Neural cell (in vitro differentiated cells): ENCODE data around the gene POLR2L. TPM values are rescaled to one million over a fixed set of nuclear protein-coding genes. Genes with fewer than 3 reads are reported as not detected.

Experiments
- H2AFZ ChIP-seq: fragments of 200-600, 300-800 bp; sonication (generic), shearing (Covaris generic); 2 replicates; pipeline ENCODE4 v1.6.0; 2014; ENCODE audit warnings: low read depth, mild to moderate bottlenecking, antibody characterized with exemption, low read length, moderate library complexity
- H3F3A ChIP-seq: fragments of 200-600 bp; shearing (Covaris generic); 2 replicates; pipeline ENCODE4 v1.6.1; 2016; ENCODE audit warnings: mild to moderate bottlenecking, moderate library complexity, mixed read lengths, antibody characterized with exemption, low read length; ENCODE audit not compliant: insufficient read depth, poor library complexity, severe bottlenecking
- H3K27ac ChIP-seq: fragments of 200-600, 300-800 bp; sonication (generic), shearing (Covaris generic); 2 replicates; pipeline ENCODE4 v1.5.1; 2014; ENCODE audit warnings: mild to moderate bottlenecking, low read length, moderate library complexity
- H3K27me3 ChIP-seq: fragments of 300-800, 200-600 bp; sonication (generic), shearing (Covaris generic); 2 replicates; pipeline ENCODE4 v1.6.0; 2014; ENCODE audit warnings: mild to moderate bottlenecking, low read depth, low read length, moderate library complexity; ENCODE audit not compliant: insufficient read depth
- H3K36me3 ChIP-seq: fragments of 300-800, 200-600 bp; sonication (generic), shearing (Covaris generic); 2 replicates; pipeline ENCODE4 v1.5.1; 2014; ENCODE audit warnings: mild to moderate bottlenecking, antibody characterized with exemption, low read length, moderate library complexity; ENCODE audit not compliant: insufficient read depth
- H3K4me2 ChIP-seq: fragments of 300-800, 200-600 bp; sonication (generic), shearing (Covaris generic); 2 replicates; pipeline ENCODE4 v1.6.0; 2014; ENCODE audit warnings: mild to moderate bottlenecking, low read length
- H3K4me3 ChIP-seq: fragments of 300-800, 200-600 bp; sonication (generic), shearing (Covaris generic); 2 replicates; pipeline ENCODE4 v1.5.1; 2014; ENCODE audit warnings: mild to moderate bottlenecking, low read length, moderate library complexity
- H3K79me2 ChIP-seq: fragments of 200-600 bp; shearing (Covaris generic); replicated peaks from 2 replicates; pipeline ENCODE4 v1.6.0; 2014; ENCODE audit warnings: mild to moderate bottlenecking, low read length, moderate library complexity; ENCODE audit not compliant: insufficient read depth
- H3K9ac ChIP-seq: fragments of 300-800, 200-600 bp; sonication (generic), shearing (Covaris generic); 2 replicates; pipeline ENCODE4 v1.6.1; 2016; ENCODE audit warnings: mild to moderate bottlenecking, low read length, mixed read lengths
- H3K9me2 ChIP-seq: fragments of 200-600 bp; shearing (Covaris generic); 2 replicates; pipeline ENCODE4 v1.6.1; 2016; ENCODE audit warnings: mild to moderate bottlenecking, low read length, mixed read lengths; ENCODE audit not compliant: insufficient read depth
- H3K9me3 ChIP-seq: fragments of 200-600, 300-800 bp; sonication (generic), shearing (Covaris generic); 2 replicates; pipeline ENCODE4 v1.6.1; 2016; ENCODE audit warnings: mild to moderate bottlenecking, mixed run types, low read length, moderate library complexity, mixed read lengths
- H4K20me1 ChIP-seq: fragments of 200-600 bp; shearing (Covaris generic); 2 replicates; pipeline ENCODE4 v1.6.1; 2016; ENCODE audit warnings: mild to moderate bottlenecking, mixed run types; ENCODE audit not compliant: insufficient read depth
- EP300 ChIP-seq: fragments of 450-650 bp; conservative IDR thresholded peaks from 2 replicates; pipeline ENCODE4 v1.6.1; 2014; ENCODE audit warnings: antibody characterized with exemption, mild to moderate bottlenecking, moderate library complexity; ENCODE audit not compliant: poor library complexity, severe bottlenecking
- EZH2 ChIP-seq: fragments of 200-600, 300-800 bp; shearing (Covaris generic), sonication (generic); IDR thresholded peaks from 2 replicates; pipeline ENCODE4 v1.6.1; 2014; ENCODE audit warnings: antibody characterized with exemption, low read length, borderline replicate concordance, mild to moderate bottlenecking; ENCODE audit not compliant: insufficient read depth, poor library complexity, severe bottlenecking
- MXI1 ChIP-seq: fragments of 450-650 bp; conservative IDR thresholded peaks from 2 replicates; pipeline ENCODE4 v1.6.1; 2014; ENCODE audit warnings: antibody characterized with exemption, mild to moderate bottlenecking; ENCODE audit not compliant: poor library complexity, severe bottlenecking
- POLR2AphosphoS5 ChIP-seq: IDR thresholded peaks from 2 replicates; pipeline ENCODE4 v1.6.1; 2012
- RAD21 ChIP-seq: fragments of 450-650 bp; conservative IDR thresholded peaks from 2 replicates; pipeline ENCODE4 v1.6.1; 2014; ENCODE audit warnings: antibody characterized with exemption, mild to moderate bottlenecking, moderate library complexity
- SMC3 ChIP-seq: fragments of 450-650 bp; conservative IDR thresholded peaks from 2 replicates; pipeline ENCODE4 v1.6.1; 2014; ENCODE audit warnings: antibody characterized with exemption, mild to moderate bottlenecking, moderate library complexity; ENCODE audit not compliant: poor library complexity
- TAF1 ChIP-seq: IDR thresholded peaks from 2 replicates; pipeline ENCODE4 v1.6.1; 2012; ENCODE audit warnings: low read depth
- polyA plus RNA-seq: library from polyadenylated mRNA; depleted of rRNA; stranded (reverse); fragments of >200 nt; gene quantifications from 2 replicates; pipeline ENCODE4 v1.2.3, GENCODE V29; 2014
- TF ChIP-seq, protein P1 (sequence below): IDR thresholded peaks from 2 replicates; pipeline ENCODE4 v1.6.1; 2012; ENCODE audit warnings: borderline replicate concordance
- TF ChIP-seq, protein P2 (sequence below): fragments of 450-650 bp; IDR thresholded peaks from 2 replicates; pipeline ENCODE4 v1.5.1; 2014; ENCODE audit warnings: antibody characterized with exemption, mild to moderate bottlenecking, moderate library complexity; ENCODE audit not compliant: poor library complexity, severe bottlenecking

Gene POLR2L
- polyA plus RNA-seq, 1 donor from 2014 or later, result 62.3 TPM

DNA sequence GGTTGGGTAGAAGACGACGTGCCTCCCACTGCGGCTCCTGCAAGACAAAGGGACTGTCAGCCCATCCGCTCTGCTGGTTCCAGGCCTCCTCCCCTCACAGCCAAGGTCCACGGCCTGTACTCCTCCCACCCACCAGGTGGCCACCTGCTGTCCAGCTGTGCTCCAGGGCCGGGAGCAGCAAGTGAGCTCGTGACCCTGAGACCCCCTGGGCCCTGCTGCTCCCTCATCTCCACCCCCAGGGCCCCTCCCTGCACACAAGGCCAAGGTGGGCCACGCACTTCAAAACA, 27.7 kb upstream of the POLR2L start:
- Histone ChIP-seq H3K36me3 (no peaks in the 10 kb centered on the region), H3K9me2 (no peaks in the 10 kb centered on the region)
- TF ChIP-seq EP300, result no peak

DNA sequence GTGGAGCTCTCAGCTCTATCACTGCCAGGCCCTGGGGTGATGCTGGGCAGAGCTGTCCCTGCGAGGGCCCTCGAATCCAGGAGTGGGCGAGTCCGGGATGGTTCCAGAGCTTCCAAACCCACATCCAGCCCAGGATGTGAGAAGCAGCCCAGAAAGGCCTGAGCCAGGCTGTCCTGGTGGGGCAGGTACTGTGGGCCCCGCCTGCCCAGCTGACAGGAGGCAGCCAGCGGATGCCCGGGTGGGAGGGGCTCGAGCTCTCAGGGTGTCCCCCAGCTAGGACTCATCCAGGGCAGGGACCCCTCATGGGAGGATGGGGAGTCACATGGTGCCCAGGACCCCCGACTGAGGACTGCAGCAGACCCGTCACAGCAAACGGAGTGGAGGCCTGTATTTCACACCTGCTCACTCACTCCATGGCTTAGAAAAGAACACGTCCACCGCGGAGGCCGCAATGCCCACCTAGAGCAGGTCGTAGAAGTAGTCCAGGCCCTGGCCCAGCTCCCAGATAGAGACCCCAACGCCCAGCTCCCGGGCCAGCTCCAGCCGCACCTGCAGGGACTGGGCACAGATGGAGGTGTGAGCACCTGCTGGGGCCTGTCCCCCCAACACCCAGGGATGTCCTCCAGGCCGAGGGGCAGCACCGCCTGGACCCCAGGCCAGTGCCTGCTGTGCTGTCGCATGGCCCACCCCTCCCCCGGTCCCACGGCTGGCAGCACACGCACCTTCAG, 27.2 kb upstream of the POLR2L start:
- TF ChIP-seq, protein P1, sequence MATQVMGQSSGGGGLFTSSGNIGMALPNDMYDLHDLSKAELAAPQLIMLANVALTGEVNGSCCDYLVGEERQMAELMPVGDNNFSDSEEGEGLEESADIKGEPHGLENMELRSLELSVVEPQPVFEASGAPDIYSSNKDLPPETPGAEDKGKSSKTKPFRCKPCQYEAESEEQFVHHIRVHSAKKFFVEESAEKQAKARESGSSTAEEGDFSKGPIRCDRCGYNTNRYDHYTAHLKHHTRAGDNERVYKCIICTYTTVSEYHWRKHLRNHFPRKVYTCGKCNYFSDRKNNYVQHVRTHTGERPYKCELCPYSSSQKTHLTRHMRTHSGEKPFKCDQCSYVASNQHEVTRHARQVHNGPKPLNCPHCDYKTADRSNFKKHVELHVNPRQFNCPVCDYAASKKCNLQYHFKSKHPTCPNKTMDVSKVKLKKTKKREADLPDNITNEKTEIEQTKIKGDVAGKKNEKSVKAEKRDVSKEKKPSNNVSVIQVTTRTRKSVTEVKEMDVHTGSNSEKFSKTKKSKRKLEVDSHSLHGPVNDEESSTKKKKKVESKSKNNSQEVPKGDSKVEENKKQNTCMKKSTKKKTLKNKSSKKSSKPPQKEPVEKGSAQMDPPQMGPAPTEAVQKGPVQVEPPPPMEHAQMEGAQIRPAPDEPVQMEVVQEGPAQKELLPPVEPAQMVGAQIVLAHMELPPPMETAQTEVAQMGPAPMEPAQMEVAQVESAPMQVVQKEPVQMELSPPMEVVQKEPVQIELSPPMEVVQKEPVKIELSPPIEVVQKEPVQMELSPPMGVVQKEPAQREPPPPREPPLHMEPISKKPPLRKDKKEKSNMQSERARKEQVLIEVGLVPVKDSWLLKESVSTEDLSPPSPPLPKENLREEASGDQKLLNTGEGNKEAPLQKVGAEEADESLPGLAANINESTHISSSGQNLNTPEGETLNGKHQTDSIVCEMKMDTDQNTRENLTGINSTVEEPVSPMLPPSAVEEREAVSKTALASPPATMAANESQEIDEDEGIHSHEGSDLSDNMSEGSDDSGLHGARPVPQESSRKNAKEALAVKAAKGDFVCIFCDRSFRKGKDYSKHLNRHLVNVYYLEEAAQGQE, result no peak
- TF ChIP-seq POLR2AphosphoS5 (no peak), EZH2 (no peak), MXI1 (no peak), EP300 (no peak), RAD21 (no peak), TAF1 (no peak), SMC3 (no peak)
- TF ChIP-seq, protein P2, sequence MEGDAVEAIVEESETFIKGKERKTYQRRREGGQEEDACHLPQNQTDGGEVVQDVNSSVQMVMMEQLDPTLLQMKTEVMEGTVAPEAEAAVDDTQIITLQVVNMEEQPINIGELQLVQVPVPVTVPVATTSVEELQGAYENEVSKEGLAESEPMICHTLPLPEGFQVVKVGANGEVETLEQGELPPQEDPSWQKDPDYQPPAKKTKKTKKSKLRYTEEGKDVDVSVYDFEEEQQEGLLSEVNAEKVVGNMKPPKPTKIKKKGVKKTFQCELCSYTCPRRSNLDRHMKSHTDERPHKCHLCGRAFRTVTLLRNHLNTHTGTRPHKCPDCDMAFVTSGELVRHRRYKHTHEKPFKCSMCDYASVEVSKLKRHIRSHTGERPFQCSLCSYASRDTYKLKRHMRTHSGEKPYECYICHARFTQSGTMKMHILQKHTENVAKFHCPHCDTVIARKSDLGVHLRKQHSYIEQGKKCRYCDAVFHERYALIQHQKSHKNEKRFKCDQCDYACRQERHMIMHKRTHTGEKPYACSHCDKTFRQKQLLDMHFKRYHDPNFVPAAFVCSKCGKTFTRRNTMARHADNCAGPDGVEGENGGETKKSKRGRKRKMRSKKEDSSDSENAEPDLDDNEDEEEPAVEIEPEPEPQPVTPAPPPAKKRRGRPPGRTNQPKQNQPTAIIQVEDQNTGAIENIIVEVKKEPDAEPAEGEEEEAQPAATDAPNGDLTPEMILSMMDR, result no peak
- no peaks in the 10 kb centered on the region for H3K27me3 ChIP-seq
- H3K27ac ChIP-seq, result no peak overlapping the region
- H3K9ac ChIP-seq, result no peak overlapping the region
- no peak overlapping the region for H3K4me3 ChIP-seq
- no peaks in the 10 kb centered on the region for H3K79me2 ChIP-seq
- H3K36me3 ChIP-seq, result no peaks in the 10 kb centered on the region
- no peaks in the 10 kb centered on the region for H3K9me3 ChIP-seq
- no peak overlapping the region for H3K4me2 ChIP-seq
- H3F3A ChIP-seq, result no peaks in the 10 kb centered on the region
- no peaks in the 10 kb centered on the region for H4K20me1 ChIP-seq
- no peaks in the 10 kb centered on the region for H3K9me2 ChIP-seq
- H2AFZ ChIP-seq, result no peak overlapping the region

More for the DNA sequence above, 27.7 kb upstream of the POLR2L start:
- Histone ChIP-seq H3K27ac (no peak overlapping the region), H3K27me3 (no peaks in the 10 kb centered on the region), H2AFZ (no peak overlapping the region), H3K79me2 (no peaks in the 10 kb centered on the region), H3K4me2 (no peak overlapping the region), H3K9ac (no peak overlapping the region), H4K20me1 (no peaks in the 10 kb centered on the region), H3K9me3 (no peaks in the 10 kb centered on the region), H3K4me3 (no peak overlapping the region), H3F3A (no peaks in the 10 kb centered on the region)

- Histone ChIP-seq H4K20me1 (no peaks in the 10 kb centered on the region), H3K9me2 (no peaks in the 10 kb centered on the region), H3K79me2 (no peaks in the 10 kb centered on the region), H3K4me3 (no peak overlapping the region), H2AFZ (no peak overlapping the region), H3K9ac (no peak overlapping the region), H3K4me2 (no peak overlapping the region), H3K36me3 (no peaks in the 10 kb centered on the region), H3K9me3 (no peaks in the 10 kb centered on the region), H3K27ac (no peak overlapping the region), H3K27me3 (no peaks in the 10 kb centered on the region), H3F3A (no peaks in the 10 kb centered on the region)
- TF ChIP-seq, protein P2, result no peak
- TF ChIP-seq POLR2AphosphoS5 (no peak), RAD21 (no peak), EZH2 (no peak), MXI1 (no peak), SMC3 (no peak), TAF1 (no peak), EP300 (no peak)
- TF ChIP-seq, protein P1, result no peak
Observed at GRCh38 chr11:868802-869201, 26.5 kb upstream of the POLR2L start.
